Measurements from ENCODE around the gene CGGBP1.

GRCh38 chr3:88033808-88034207 lies 25.0 kb downstream of the CGGBP1 start:
- TF ChIP-seq, protein P1, sequence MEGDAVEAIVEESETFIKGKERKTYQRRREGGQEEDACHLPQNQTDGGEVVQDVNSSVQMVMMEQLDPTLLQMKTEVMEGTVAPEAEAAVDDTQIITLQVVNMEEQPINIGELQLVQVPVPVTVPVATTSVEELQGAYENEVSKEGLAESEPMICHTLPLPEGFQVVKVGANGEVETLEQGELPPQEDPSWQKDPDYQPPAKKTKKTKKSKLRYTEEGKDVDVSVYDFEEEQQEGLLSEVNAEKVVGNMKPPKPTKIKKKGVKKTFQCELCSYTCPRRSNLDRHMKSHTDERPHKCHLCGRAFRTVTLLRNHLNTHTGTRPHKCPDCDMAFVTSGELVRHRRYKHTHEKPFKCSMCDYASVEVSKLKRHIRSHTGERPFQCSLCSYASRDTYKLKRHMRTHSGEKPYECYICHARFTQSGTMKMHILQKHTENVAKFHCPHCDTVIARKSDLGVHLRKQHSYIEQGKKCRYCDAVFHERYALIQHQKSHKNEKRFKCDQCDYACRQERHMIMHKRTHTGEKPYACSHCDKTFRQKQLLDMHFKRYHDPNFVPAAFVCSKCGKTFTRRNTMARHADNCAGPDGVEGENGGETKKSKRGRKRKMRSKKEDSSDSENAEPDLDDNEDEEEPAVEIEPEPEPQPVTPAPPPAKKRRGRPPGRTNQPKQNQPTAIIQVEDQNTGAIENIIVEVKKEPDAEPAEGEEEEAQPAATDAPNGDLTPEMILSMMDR (IDR thresholded peaks at IDR 0.05): no peak
- no peak for TF ChIP-seq POLR2AphosphoS5 (IDR thresholded peaks at IDR 0.05)

All from esophagus muscularis mucosa (tissue), 3 donors.